ENCODE measurements around the gene GDNF. TPM values are rescaled to one million over a fixed set of nuclear protein-coding genes. Genes with fewer than 3 reads are reported as not detected.

Gene GDNF
- total and polyA plus RNA-seq, 2 experiments from 2014 or later: 0.13 to 0.17 TPM

DNA sequence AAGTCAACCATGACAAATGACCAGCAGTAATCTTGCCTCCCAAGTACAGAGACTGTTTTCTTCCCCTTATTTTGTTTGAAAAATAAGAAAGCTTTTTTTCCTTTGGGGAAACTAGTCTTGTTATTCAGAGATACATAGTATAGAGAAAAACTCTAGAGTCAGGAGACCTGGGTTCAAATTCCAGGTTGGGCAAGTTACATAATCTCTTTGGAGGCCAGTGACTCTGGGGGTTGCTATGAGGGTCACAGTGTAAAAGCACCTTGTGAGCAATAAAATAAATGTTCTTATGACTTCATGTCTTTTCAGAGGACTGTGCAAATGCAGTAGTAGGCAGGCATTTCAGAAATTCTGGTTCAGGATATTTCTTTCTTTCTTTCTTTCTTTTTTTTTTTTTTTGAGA is 71.5 kb downstream of the GDNF start (continued):
- TF ChIP-seq ZNF462 (CRISPR knock-in tag; IDR thresholded peaks at IDR 0.05) (no peak), REST (IDR thresholded peaks at IDR 0.05; ENCODE audit: unreplicated experiment) (no peak)

- DNase-seq (ENCODE audit: low spot score) (no peak), ATAC-seq (no peak)
- Histone ChIP-seq H3K9me2 (ENCODE audit: insufficient read depth) (peaks cover 10% of the 10 kb centered on the region; the same call in 1 of the 2 replicates), H3K4me3 (no peak overlapping the region), H3K27ac (ENCODE audit: low read depth) (no peak overlapping the region), H3F3A (replicated peaks; ENCODE audit: low read depth) (no peaks in the 10 kb centered on the region), H2AFZ (no peak overlapping the region), H3K4me1 (ENCODE audit: insufficient read depth) (no peaks in the 10 kb centered on the region), H3K4me2 (no peak overlapping the region), H3K27me3 (ENCODE audit: insufficient read depth) (no peaks in the 10 kb centered on the region), H3K36me3 (ENCODE audit: insufficient read depth) (no peaks in the 10 kb centered on the region), H4K20me1 (replicated peaks; ENCODE audit: insufficient read depth) (no peaks in the 10 kb centered on the region), H3K79me2 (replicated peaks; ENCODE audit: insufficient read depth) (no peaks in the 10 kb centered on the region)
- H3K4me1 Mint-ChIP-seq: no peaks in the 10 kb centered on the region
- no peak overlapping the region for H3K27ac Mint-ChIP-seq
- no peaks in the 10 kb centered on the region for H3K36me3 Mint-ChIP-seq (ENCODE audit: low read depth)
- H3K9me3 Mint-ChIP-seq: no peaks in the 10 kb centered on the region
- H3K27me3 Mint-ChIP-seq (ENCODE audit: insufficient read depth, low read depth, poor library complexity): no peaks in the 10 kb centered on the region
- H3K4me3 Mint-ChIP-seq: no peak overlapping the region
- TF ChIP-seq ZNF462 (CRISPR knock-in tag; IDR thresholded peaks at IDR 0.05) (no peak), EZH2phosphoT487 (IDR thresholded peaks at IDR 0.05; ENCODE audit: unreplicated experiment) (no peak), ZNF331 (CRISPR knock-in tag; IDR thresholded peaks at IDR 0.05; ENCODE audit: low read depth) (no peak)
Measured at GRCh38 chr5:37767961-37768360, 71.9 kb downstream of the GDNF start.
